Activated CD4-positive, alpha-beta T cell treated with anti-CD3 and anti-CD28 coated beads, Interleukin-2, amount 50 U/mL, for 1 hour (primary cell): Measurements from ENCODE around the gene RNF214.
"Not testable (repeated sequence)": the region's sequence is repeated elsewhere in the genome, so short reads cannot be mapped to it uniquely, and the experiment has no call there.

ENCODE experiments used
- DNase-seq: peaks from one replicate; pipeline ENCODE4 v3.0.0-alpha.2; 2020

RNF214 gene

DNA sequence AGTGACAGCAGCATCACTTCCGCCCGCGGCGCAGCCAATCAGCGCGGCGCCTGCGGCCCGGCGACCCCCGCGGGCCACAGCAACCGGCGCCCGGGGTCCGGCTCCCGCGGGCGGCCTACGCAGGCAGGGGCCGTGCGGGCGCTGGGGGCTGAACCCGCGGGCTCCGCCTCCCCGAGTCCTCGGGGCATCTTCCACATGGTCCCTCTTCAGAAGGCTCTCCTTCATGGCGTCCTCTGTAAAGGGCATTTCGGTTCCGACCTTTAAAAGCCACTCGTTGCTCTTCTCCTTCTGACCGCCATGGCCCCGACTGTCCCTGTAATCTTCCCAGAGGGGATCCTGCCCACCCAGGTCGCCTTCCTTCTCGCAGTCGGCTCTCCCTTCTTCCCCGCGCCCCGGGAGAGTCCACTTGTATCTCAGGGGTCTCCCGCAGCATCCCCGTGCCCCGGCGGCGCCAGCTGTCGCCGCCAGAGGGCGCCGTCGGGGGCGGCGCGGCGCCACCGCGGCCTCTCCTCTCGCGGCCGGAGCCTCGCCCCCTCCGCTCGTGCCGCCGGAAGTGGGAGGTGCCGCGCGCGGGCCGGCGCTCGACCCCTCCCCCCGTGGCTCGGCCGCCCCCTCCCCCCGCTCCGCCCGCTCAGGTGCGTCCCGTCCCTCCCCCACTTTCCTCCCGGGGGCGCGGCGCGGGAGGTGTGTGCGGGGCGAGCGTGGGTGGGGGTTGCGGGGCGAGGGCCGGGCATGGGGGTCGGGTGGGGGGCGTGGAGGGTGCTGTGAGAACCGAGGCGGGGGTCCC, at the start of gene RNF214:
Gene RNF214 (plus strand): TSS at position 580 of the 787 bp plus-strand sequence. CDS start 1,602 bp downstream, outside the sequence.
- peak; percentile 65 for DNase-seq

DNA sequence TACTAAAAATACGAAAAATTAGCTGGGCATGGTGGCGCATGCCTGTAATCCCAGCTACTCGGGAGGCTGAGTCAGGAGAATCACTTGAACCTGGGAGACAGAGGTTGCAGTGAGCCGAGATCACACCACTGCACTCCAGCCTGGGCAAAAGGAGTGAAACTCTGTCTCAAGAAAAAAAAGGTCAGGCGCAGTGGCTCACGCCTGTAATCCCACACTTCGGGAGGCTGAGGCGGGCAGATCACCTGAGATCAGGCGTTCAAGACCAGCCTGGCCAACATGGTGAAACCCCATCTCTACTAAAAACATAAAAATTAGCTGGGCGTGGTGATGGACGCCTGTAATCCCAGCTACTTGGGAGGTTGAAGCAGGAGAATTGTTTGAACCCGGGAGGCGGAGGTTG, 49.3 kb upstream of the RNF214 start:
- not testable (repeated sequence) for DNase-seq

DNA sequence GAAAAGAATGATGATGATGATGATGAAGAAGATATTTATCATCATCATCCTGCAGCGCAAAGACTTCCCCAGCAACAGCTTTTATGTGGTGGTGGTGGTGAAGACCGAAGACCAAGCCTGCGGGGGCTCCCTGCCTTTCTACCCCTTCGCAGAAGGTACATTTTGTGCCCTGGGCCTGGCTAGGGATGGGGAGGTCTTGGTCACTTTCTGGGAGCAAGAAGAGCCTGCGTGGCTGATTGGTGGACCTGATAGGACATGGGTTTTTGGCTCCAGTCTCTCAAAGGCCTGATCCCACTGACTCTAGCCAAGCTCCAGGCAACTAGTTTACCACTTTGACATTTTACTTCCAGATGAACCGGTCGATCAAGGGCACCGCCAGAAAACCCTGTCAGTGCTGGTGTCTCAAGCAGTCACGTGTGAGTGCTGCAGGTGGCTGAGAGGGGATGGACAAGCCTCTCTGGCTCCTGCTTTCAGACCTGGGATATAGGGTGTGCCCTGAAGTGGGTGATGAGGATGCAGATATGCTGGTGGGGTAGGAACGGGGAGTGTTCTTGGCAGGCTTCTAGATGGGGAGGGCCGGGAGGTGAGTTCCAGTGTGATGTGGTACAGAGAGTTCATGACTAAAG, 48.6 kb upstream of the RNF214 start:
- no peak for DNase-seq

DNA sequence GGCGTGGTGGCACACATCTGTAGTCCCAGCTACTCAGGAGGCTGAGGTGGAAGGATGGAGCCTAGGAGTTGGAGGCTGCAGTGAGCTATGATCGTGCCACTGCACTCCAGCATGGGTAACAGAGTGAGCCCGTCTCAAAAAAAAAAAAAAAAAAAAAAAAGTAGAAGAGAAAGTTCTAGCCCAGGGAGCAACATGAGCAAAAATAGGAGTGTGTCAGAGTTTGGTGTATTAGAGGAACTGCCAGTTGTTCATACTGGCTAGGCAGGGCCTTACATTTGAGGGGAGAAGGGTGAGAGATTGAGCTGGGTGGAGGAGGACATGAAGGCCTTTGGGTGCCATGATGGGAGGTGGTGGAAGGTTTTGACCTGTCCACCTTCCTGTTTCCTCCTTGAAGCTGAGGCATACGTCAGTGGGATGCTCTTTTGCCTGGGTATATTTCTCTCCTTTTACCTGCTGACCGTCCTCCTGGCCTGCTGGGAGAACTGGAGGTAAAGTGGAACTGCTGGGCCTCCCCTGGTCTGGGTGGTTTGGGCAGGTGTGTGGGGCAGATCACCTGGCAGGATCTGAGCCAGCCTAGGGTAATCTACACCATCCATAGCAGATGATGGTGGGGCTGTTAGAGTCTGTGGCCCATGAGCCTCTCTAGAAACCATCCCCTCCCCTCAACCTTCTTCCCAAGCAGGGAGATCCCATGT, 46.6 kb upstream of the RNF214 start:
- DNase-seq = no peak

DNA sequence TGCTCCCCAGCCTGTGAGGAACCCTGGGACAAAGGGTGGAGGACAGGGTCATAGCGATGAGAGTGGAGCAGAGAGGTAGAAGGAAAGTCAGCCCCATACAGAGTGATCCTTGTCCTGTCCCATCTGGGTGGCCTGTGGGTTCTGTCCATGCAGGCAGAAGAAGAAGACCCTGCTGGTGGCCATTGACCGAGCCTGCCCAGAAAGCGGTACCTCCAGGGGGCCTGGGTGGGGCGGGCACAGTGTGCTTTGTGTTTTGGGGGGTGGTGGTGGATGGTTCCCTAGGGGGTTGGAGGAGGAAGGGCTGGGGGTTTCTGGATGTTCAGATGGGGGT, 46.1 kb upstream of the RNF214 start:
- DNase-seq = no peak

DNA sequence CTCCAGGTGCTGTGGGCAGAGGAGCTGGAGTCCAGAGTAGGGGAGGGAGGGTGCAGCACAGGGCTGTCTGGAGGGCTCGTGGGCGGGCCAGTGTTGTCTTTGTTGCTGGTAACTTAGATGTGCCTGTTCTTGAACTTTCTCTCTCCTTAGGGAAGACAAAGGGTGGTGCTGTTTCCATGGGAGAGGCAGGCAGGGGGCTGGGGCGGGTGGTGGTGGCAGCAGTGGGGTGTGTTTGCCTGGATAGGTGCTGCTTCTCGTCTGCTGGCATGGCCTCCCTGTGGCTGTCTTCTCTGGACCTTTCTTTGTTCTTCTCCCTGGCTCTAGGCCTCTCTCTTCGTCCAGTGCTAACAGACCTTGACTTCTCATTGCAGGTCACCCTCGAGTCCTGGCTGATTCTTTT, 45.5 kb upstream of the RNF214 start:
- no peak for DNase-seq

DNA sequence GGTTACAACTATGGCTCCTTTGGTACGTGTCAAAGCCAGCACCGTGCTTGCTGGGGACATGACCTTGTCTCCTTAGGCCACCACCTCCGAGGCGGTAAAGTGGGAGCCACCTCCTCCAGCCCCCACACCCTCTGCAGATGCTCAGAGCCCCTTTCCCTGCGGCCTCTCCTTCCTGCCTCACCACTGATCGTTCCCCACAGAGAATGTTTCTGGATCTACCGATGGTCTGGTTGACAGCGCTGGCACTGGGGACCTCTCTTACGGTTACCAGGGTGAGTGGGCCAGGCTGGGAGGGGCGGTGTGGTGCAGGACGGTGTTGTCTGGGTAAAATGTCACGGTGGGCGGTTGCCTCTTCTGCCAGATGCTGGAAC, 45.1 kb upstream of the RNF214 start:
- DNase-seq = no peak

DNA sequence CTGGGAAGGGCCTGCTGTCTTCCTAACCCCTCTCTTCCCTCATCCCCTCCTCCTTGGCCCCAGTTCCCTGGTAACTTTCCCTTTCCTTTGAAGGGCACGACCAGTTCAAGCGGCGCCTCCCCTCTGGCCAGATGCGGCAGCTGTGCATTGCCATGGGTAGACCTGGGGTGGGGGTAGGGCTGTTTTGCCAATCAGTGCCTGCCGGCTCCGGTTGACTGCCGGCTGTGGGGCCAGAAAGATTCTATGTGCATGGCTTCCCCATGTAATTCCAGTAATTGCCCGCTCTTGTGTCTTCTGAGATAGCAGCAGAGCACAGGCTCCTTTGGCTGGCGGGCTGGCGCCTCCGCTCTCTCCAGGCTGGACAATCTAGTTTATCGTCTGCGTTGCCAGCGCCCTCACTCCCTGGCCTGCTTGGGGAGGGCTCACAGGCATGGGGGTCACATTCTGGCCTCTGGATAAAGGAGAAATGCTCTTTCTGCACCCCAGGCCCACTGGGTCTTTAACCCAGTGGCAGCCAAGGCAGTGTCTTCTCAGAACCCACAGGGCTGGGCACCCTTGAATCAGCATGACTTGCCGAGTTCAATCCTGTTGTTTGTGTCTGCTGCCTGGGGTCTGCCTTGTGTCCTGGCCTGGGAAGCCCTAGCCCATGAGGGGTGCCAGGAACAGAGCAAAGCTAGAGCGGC, 44.5 kb upstream of the RNF214 start:
- no peak for DNase-seq

DNA sequence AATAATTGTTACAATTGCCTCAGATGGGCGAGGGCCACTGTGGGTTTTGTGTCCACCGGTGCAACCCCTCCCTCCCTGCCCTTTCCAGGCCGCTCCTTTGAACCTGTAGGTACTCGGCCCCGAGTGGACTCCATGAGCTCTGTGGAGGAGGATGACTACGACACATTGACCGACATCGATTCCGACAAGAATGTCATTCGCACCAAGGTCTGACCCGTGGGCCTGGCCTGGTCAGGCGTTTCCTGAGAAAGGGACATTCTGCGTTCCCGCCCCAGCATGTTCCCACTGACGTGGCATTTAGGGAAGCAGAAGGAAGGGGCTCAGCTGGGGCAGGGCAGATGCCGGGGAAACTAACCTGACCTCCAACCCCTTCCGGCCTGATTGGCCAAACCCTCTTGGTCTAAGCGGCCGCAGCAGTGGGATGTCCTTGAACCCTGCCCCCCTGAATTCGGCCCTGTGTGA, 43.8 kb upstream of the RNF214 start:
- no peak for DNase-seq

DNA sequence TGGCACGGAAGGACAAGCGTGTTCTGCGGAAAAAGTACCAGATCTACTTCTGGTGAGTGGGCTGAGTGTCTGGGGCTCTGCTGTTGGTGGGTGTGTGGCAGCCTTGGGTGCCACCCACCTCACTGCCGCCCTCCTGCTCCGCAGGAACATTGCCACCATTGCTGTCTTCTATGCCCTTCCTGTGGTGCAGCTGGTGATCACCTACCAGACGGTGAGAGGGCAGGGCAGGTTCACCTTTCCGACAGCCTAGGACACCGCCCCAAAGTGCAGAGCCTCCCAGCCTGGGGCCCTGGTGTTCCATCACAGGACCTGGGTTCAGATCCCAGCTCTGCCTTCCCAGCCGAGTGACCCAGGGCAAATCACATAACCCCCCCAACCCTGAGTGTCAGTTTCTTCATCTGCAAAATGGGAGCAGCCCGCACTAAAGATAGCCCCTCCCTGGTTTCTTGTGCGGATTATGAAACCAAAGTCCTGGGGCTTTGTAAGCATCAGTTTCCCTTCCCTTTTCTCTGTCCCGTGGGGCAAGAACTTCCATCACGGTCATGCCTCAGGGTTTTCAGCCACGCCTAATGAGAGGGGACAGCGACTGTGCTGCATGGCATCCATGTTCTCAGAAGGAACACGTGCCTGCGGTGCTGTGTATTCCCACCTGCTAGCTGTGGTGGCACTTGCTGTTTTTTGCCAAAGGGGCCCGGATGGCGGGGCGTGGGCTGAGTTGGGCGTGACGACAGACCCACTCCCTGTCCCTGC, 43.1 kb upstream of the RNF214 start:
- no peak for DNase-seq

DNA sequence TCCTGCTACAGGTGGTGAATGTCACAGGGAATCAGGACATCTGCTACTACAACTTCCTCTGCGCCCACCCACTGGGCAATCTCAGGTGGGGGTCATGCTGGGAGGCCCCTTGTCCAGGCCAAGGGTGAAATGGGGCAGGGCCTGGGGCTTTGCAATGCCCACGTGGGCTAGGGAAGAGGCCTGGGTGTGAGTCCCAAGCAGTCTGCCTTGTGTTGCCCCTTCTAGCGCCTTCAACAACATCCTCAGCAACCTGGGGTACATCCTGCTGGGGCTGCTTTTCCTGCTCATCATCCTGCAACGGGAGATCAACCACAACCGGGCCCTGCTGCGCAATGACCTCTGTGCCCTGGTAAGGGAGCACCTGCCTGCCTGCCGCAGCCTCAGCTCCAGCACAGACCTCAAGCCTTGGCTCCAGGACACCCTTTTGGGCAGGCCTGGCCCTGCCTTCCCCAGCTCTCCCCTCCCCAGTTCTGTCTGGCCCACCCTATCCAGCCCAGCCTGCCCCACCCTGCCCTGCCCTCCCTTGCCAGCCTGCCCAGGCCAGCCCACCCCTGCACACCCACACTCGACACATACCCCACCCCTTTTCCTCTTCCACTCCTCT, 42.4 kb upstream of the RNF214 start:
- no peak for DNase-seq

DNA sequence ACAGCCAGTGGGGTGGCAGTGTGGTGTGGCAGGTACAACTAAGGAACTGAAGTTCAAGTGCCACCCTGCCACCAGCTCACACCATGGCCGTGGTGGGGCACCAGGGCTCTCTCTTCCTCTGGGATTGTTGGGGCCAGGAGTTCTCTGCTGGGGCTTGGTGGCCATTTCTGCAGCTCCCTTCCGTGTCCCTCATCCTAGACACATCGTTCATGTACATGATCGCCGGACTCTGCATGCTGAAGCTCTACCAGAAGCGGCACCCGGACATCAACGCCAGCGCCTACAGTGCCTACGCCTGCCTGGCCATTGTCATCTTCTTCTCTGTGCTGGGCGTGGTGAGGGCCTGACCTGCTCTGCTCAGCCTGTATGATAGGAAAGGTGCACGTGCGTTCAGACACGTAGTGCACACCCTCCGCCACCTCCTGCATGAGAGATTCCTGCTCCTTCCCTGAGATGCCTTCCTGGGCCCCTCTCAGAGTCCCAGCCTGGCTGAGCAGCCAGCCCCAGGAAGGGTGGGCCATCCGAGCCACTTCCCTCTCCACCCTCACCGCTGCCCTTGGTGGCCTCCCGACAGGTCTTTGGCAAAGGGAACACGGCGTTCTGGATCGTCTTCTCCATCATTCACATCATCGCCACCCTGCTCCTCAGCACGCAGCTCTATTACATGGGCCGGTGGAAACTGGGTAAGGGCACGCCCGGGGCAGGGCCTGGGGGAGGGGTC, 40.6 kb upstream of the RNF214 start:
- DNase-seq = no peak

DNA sequence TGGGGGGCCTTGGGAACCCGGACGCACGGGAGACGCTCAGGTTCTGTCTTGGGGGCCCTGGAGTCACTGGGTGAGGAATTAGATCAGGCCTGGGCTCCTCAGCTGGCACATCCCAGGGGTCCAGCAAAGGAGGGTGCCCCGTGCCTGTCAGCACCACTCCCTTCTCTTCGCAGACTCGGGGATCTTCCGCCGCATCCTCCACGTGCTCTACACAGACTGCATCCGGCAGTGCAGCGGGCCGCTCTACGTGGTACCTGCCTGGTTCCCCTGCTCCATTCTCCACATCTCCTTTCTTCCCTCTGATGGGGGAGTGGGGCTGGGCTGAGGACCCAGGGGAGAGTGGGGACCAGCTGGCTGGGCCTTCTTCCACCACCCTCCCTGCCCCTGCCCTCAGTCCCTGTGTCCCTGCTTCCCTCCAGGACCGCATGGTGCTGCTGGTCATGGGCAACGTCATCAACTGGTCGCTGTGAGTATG, 40.0 kb upstream of the RNF214 start:
- no peak for DNase-seq

DNA sequence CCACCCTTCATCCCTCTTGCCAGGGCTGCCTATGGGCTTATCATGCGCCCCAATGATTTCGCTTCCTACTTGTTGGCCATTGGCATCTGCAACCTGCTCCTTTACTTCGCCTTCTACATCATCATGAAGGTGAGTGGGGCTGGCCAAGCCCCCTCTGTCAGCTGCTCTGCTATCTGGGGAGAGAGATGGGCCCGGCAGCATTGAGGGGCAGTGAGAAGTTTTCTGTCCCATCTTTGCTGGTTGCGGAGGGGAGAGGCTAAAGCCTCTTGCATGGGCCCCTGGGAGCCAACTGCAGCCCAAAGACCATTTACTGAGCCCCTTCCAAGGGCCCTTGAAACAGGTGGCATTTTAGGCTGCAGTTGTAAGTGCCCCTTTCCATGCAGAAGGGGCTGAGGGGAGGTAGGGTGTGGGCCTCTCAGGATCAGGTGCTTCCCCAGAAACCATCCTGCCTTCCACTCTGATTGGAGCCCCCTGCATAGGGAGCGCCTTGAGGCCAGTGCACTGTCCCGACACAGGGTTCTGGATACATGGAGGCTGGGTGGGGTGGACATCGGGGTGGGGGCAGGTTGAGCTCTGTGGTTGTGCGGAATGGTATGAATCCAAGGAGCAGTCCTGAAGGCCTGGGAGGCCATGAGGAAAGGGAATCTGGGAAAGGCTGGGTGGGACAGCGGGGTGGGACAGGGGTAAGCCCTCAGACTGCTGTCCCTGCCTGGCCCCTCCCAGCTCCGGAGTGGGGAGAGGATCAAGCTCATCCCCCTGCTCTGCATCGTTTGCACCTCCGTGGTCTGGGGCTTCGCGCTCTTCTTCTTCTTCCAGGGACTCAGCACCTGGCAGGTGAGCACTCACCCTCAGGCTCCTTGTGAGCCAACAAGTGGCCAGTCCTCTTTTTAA, 39.1 kb upstream of the RNF214 start:
- DNase-seq = no peak

DNA sequence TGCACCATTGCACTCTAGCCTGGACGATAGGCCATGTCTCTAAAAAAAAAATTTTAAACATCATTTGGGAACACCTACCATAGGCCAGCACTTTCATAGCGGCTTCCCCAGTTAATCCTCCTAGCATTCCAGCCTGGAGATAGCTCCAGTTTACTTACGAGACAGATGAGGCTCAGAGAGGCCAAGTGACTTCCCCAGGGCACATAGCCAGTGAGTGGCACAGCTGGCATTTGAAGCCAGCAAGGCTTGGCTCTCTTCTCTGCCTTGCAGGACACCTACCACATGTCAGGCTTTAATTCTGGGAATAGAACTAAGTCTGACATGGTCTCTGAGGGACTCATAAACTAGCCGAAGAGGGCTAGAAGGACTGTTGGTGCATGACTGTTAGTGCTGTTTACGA, 38.2 kb upstream of the RNF214 start:
- DNase-seq = no peak

DNA sequence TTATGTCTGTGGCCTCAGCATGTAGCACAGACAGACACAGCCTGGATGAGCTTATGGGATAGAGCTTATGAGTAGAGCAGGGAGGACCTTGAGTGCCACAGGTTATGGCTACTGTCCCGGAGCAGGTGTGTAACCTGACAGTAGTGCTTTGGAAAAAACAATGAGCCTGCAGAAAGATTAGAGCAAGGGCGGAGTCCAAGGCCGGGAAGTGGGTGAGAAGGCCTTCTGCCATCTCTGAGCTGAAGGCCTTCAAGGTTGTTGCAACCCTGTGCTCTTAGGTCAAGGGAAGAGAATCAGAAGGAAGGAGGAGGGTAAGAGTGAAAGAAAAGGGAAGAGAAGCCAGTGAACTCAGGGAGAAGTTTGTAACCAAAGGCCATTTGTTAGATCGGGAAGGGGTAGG, 37.2 kb upstream of the RNF214 start:
- no peak for DNase-seq

DNA sequence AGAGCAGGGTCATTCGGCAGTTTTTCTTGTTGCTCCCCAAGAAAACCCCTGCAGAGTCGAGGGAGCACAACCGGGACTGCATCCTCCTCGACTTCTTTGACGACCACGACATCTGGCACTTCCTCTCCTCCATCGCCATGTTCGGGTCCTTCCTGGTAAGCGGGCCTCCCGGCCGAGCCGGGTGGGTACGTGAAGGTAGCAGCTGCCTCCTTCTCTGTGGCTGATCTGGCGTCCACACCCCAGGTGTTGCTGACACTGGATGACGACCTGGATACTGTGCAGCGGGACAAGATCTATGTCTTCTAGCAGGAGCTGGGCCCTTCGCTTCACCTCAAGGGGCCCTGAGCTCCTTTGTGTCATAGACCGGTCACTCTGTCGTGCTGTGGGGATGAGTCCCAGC, 36.7 kb upstream of the RNF214 start:
- no peak for DNase-seq

DNA sequence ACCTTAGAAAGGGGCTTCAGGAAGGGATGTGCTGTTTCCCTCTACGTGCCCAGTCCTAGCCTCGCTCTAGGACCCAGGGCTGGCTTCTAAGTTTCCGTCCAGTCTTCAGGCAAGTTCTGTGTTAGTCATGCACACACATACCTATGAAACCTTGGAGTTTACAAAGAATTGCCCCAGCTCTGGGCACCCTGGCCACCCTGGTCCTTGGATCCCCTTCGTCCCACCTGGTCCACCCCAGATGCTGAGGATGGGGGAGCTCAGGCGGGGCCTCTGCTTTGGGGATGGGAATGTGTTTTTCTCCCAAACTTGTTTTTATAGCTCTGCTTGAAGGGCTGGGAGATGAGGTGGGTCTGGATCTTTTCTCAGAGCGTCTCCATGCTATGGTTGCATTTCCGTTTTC, 35.5 kb upstream of the RNF214 start:
- DNase-seq = no peak

DNA sequence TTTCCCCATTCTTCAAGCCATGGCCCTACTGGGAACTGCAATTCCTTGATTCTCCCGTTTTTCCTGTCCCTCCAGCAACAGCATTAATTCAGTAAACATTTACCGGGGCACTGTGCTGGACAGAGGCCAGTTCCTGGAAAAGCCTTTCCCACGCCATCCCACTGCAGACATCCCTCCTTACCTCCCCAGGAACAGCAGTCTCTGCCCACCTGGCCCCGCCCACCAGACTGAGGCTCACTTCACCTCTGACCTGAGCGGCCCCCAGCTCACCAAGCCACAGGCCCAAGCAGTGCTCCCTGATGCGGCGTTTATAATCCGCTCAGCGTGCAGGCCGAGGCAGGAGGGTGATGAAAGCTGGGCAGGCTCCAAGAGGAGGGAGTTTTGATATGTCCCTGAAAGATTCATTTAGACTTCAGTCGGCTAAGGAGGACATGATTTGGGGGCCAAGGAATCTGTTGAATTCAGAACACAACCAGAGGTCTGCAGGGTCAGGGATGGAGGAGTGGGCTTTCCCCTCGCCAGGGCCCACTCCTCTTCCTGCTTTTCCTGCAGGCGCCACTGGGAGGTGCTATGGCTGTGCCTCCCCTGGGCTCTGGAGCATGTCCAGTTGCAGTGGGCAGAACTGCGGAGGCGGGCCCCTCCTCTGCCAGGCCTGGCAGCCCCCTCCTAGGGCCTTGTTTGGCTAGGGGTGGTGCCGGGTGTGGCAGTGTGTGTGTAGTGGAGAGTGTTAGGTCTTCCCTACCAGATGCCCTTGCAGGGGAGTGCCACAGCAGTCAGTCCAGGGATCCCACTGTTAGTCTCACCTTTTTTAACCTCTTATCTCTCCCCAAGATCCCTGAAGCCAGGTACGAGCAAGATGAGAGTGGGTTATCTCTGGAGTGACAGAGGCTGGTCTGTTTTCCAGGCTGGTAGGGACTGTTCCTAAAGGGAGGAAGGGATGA, 34.7 kb upstream of the RNF214 start:
- no peak for DNase-seq
